Bone marrow (tissue), 2 donors: ENCODE measurements around the gene LRRN3.

ENCODE experiments used
- DNase-seq, 2 donors: peaks; one replicate each; lab custom pipeline; 2025; lab: John Stamatoyannopoulos, UW

Gene LRRN3

DNA sequence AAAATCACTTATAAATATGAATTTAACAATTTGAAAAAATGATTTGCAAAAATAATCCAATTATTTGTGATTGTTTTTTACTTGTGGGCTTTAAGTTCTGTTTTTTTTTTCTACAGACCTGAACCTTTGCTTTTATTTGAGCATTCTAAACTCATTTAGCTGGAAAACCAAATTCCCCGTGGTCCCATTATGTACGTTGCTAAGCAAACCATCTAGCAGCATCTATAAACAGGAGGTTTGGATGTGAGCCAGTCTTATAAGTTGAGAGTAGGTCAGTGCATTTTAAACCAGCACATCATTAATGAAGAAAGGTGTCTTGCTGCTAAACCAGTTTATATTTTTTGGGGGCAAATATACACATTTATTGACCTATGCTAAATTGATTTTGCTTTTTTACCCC lies 77.3 kb downstream of the LRRN3 start:
- DNase-seq, result no peak

- no peak for DNase-seq
Measured at GRCh38 chr7:111172564-111173257, 81.8 kb downstream of the LRRN3 start.

GRCh38 chr7:111173528-111173927 lies 82.6 kb downstream of the LRRN3 start:
- no peak for DNase-seq

- DNase-seq, result no peak
Measured at GRCh38 chr7:111173990-111174389, 83.1 kb downstream of the LRRN3 start.

DNA sequence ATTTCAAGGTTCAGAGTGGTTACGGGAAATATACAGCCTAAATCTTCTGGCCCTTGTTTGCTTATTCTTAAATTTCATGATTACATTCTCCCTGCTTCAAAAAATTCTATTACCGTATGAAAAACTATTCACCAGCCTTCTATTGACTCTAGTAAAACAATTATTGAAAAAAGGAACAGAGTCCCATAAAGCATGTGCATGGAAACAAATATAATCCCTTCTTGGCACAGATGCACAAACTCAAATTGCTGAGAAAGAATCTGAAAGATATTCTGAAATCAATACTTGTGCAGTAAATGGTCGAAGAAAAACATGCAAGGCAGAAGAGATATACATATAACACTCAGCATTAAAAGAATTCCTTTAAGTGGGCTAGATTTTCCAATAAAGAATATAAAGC lies 83.6 kb downstream of the LRRN3 start:
- no peak for DNase-seq
